Mesendoderm (in vitro differentiated cells): ENCODE data around the gene ZNF540. TPM values are rescaled to one million over a fixed set of nuclear protein-coding genes. Genes with fewer than 3 reads are reported as not detected.
A peak's percentile ranks its signal among the peaks of the same experiment; 100 is the strongest.

Source experiments
- DNase-seq: peaks from one replicate; pipeline ENCODE4 v3.0.0; 2013
- H2AK5ac ChIP-seq: 2 replicates; pipeline ENCODE4 v1.6.1; 2013; ENCODE audit warnings: low read length, inconsistent platforms
- H2BK120ac ChIP-seq: 2 replicates; pipeline ENCODE4 v1.6.1; 2013; ENCODE audit warnings: low read depth, mild to moderate bottlenecking, low read length, moderate library complexity, mixed read lengths
- H2BK15ac ChIP-seq: replicated peaks from 2 replicates; pipeline ENCODE4 v1.6.1; 2013; ENCODE audit warnings: low read depth, mild to moderate bottlenecking, moderate library complexity
- H2BK5ac ChIP-seq: 2 replicates; pipeline ENCODE4 v1.6.1; 2013; ENCODE audit warnings: low read length, inconsistent platforms
- H3K18ac ChIP-seq: 2 replicates; pipeline ENCODE4 v1.6.1; 2013; ENCODE audit warnings: mild to moderate bottlenecking, low read length, mixed read lengths
- H3K23ac ChIP-seq: one replicate; pipeline ENCODE4 v1.6.1; 2013; ENCODE audit warnings: low read length
- H3K27ac ChIP-seq: 2 replicates; pipeline ENCODE4 v1.5.1; 2013; ENCODE audit warnings: low read depth, mild to moderate bottlenecking, inconsistent platforms, low read length, moderate library complexity
- H3K27me3 ChIP-seq: 2 replicates; pipeline ENCODE4 v1.6.1; 2013; ENCODE audit warnings: low read length, control low read depth, mild to moderate bottlenecking, inconsistent platforms; ENCODE audit not compliant: insufficient read depth, poor library complexity
- H3K36me3 ChIP-seq: 2 replicates; pipeline ENCODE4 v1.6.1; 2013; ENCODE audit warnings: low read length, inconsistent platforms; ENCODE audit not compliant: control insufficient read depth, insufficient read depth
- H3K4ac ChIP-seq: one replicate; pipeline ENCODE4 v1.6.1; 2013; ENCODE audit warnings: low read depth, mild to moderate bottlenecking, low read length, moderate library complexity
- H3K4me1 ChIP-seq: 2 replicates; pipeline ENCODE4 v1.6.1; 2013; ENCODE audit warnings: low read depth, low read length, inconsistent platforms; ENCODE audit not compliant: control insufficient read depth
- H3K4me2 ChIP-seq: 2 replicates; pipeline ENCODE4 v1.6.1; 2013; ENCODE audit warnings: low read length
- H3K4me3 ChIP-seq: 2 replicates; pipeline ENCODE4 v1.5.1; 2013; ENCODE audit warnings: mild to moderate bottlenecking, low read length
- H3K56ac ChIP-seq: one replicate; pipeline ENCODE4 v1.6.1; 2013; ENCODE audit warnings: low read length
- H3K79me1 ChIP-seq: 2 replicates; pipeline ENCODE4 v1.6.1; 2013; ENCODE audit warnings: low read length, inconsistent platforms
- H3K79me2 ChIP-seq: 2 replicates; pipeline ENCODE4 v1.6.1; 2013; ENCODE audit warnings: mild to moderate bottlenecking, low read length; ENCODE audit not compliant: control insufficient read depth, insufficient read depth
- H3K9ac ChIP-seq: 2 replicates; pipeline ENCODE4 v1.6.1; 2013; ENCODE audit warnings: low read length, inconsistent platforms
- H4K5ac ChIP-seq: one replicate; pipeline ENCODE4 v1.6.1; 2013; ENCODE audit warnings: low read length
- H4K8ac ChIP-seq: one replicate; pipeline ENCODE4 v1.6.1; 2013; ENCODE audit warnings: low read depth, mild to moderate bottlenecking, control low read depth, low read length, moderate library complexity
- WGBS: extraction: QIAGEN DNeasy Blood & Tissue Kit; methylation state at CpG from one replicate; pipeline ENCODE4 v1.1.7; 2013; ENCODE audit warnings: low lambda C conversion rate, missing lambda C conversion rate; ENCODE audit not compliant: insufficient coverage; ENCODE audit errors: extremely low coverage; 5-methylcytosine and 5-hydroxymethylcytosine counted together
- polyA plus RNA-seq, 2 experiments: library from polyadenylated mRNA; stranded (reverse); fragments of 200-250 nt; gene quantifications; one replicate each; pipeline ENCODE4 v1.2.3, GENCODE V29; 2013

ZNF540 gene
- 0.11 TPM for polyA plus RNA-seq (2013, experiment 1 of 2)
- polyA plus RNA-seq (2013, experiment 2 of 2): 0.08 TPM

DNA sequence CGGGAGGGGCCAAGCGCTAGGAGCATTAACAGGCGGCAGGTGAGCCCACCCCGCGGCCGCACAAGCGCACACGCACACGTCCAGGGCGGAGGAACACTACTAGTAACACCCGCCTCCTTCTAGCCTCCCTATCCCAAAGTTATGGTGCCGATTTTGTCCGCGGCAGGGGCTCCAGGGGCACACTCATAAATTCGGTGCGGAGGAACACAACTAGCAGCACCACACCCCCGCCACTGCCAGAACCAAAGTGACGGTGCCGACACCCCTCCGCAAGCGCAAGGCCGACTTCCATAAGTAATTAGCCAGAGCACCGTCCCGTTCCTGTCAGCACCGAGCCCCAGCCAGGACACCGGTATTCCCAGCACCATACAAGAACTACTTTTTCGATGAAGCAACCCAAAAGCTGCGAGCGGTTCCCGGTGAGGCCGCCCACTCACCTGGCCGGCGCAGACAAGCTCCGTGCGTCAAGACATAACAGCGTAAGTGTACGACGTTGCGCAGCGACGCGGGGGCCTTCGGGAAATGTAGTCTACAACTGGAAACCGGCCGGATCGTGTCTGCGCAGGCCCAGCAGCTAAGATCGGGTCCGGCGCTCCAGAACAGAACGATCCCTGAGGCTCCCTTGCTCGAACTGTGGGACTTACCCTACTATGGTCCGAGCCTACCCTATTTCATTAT lies at the start of gene ZNF540, which contains the start of gene ZNF571:
ZNF540 (plus strand) TSS at position 573 of the 678 bp plus-strand sequence. CDS start 3,572 bp downstream, outside the sequence.
ZNF571 (minus strand) TSS at position 489 of the 678 bp plus-strand sequence. CDS start 8,116 bp downstream, outside the sequence.
- Histone ChIP-seq H2BK120ac (no peak within 1 kb of the TSS), H3K27ac (peak within 1 kb of the TSS; percentile 69), H3K27me3 (no peaks in the 10 kb centered on the region), H3K18ac (peak within 1 kb of the TSS; percentile 55), H4K5ac (no peak within 1 kb of the TSS), H3K79me2 (no peaks in the 10 kb centered on the region), H4K8ac (no peak within 1 kb of the TSS), H3K4ac (no peak within 1 kb of the TSS), H3K4me2 (peak within 1 kb of the TSS; percentile 45), H2AK5ac (no peak within 1 kb of the TSS), H3K56ac (peak within 1 kb of the TSS; percentile 96), H3K23ac (peak within 1 kb of the TSS; percentile 80), H3K79me1 (peaks cover 2% of the 10 kb centered on the region), H3K4me1 (no peaks in the 10 kb centered on the region), H3K36me3 (no peaks in the 10 kb centered on the region), H2BK5ac (peak within 1 kb of the TSS; percentile 3), H2BK15ac (no peak within 1 kb of the TSS), H3K4me3 (peak within 1 kb of the TSS; percentile 53), H3K9ac (peak within 1 kb of the TSS; percentile 74)
- peak; percentile 99 for DNase-seq
- no CpG with 5 or more reads among the region's 53 CpGs for WGBS

DNA sequence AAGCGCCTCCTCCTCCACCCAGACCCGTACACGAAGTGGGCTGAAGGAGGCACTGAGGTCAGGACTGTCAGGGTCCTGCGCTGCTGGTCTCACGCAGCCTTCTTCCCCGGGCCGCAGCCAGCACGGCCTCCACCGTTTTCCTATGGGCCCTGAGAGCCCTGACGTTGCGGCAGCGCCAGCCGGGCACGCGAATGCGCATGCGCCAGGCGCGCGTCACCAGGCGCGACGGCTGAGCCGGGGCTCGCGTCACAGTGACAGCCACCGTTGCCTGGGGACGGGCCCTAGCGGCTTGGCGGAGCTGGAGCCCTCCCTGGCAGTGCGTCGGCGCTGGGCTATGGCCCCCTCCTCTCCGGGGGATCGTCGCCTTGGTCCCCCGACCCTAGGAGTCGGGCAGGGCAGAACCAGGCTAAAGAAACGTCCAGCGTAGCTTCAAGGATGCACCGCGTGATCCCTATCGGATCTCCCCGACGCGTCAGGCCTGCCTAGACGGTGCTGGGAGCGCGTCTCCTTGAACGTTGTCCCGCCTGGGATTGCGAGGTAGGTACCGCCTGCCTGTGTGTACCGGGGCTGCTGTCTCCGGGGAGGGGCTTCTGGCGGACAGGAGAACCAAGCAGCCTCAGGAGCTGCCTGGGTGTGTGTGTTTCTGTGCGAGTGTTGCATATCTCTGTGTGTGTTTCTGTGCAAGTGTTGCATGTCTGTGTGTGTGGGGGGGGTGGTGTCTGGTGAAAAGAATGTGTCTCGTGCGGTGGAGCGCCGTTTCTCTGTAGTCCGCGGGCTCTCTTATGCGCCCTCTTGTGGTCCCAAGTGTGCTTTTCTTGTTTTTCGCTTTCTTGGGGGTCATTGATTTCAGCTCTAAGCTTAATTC lies 43.3 kb upstream of the ZNF540 start:
- H3K23ac ChIP-seq: no peak overlapping the region
- no peak overlapping the region for H2BK120ac ChIP-seq
- H3K4me3 ChIP-seq: no peak overlapping the region
- H3K4me2 ChIP-seq: no peak overlapping the region
- no peaks in the 10 kb centered on the region for H3K79me2 ChIP-seq
- H3K18ac ChIP-seq: no peak overlapping the region
- no peak overlapping the region for H2BK5ac ChIP-seq
- no peaks in the 10 kb centered on the region for H3K36me3 ChIP-seq
- H2AK5ac ChIP-seq: no peak overlapping the region
- no peak overlapping the region for H3K27ac ChIP-seq
- no peaks in the 10 kb centered on the region for H3K27me3 ChIP-seq
- H3K4me1 ChIP-seq: no peaks in the 10 kb centered on the region
- H2BK15ac ChIP-seq: no peak overlapping the region
- WGBS: no CpG with 5 or more reads among the region's 65 CpGs
- H3K56ac ChIP-seq: no peak overlapping the region
- no peak overlapping the region for H4K5ac ChIP-seq
- H4K8ac ChIP-seq: no peak overlapping the region
- peak; percentile 62 for DNase-seq
- H3K79me1 ChIP-seq: no peaks in the 10 kb centered on the region
- H3K4ac ChIP-seq: no peak overlapping the region
- no peak overlapping the region for H3K9ac ChIP-seq

DNA sequence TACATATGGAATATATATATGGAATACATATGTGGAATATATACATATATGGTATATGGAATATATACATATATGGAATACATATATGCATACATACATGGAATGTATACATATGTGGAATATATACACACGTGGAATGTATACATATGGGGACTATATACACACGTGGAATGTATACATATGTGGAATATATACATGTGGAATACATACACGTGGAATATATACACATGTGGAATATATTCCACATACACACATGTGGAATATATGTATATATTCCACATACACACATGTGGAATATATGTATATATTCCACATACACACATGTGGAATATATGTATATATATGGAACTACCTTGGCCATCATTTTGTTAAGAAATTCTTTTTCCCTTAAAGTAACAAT lies 31.2 kb upstream of the ZNF540 start:
- H2BK5ac ChIP-seq: no peak overlapping the region
- H3K4me1 ChIP-seq: no peaks in the 10 kb centered on the region
- WGBS: no CpG with 5 or more reads among the region's 3 CpGs
- no peak overlapping the region for H2BK15ac ChIP-seq
- H3K23ac ChIP-seq: no peak overlapping the region
- H4K5ac ChIP-seq: no peak overlapping the region
- no peak overlapping the region for H2BK120ac ChIP-seq
- no peaks in the 10 kb centered on the region for H3K36me3 ChIP-seq
- no peak overlapping the region for H3K9ac ChIP-seq
- H4K8ac ChIP-seq: no peak overlapping the region
- no peak overlapping the region for H3K27ac ChIP-seq
- no peak overlapping the region for H3K4ac ChIP-seq
- no peak for DNase-seq
- no peak overlapping the region for H3K4me3 ChIP-seq
- no peak overlapping the region for H3K18ac ChIP-seq
- no peak overlapping the region for H2AK5ac ChIP-seq
- H3K56ac ChIP-seq: no peak overlapping the region
- no peaks in the 10 kb centered on the region for H3K79me1 ChIP-seq
- H3K27me3 ChIP-seq: no peaks in the 10 kb centered on the region
- H3K4me2 ChIP-seq: no peak overlapping the region
- H3K79me2 ChIP-seq: no peaks in the 10 kb centered on the region

GRCh38 chr19:37564624-37565369 lies 29.9 kb upstream of the ZNF540 start:
- H3K4me3 ChIP-seq: peak overlapping the region; percentile 11
- no peak overlapping the region for H2AK5ac ChIP-seq
- no CpG with 5 or more reads among the region's 7 CpGs for WGBS
- H3K18ac ChIP-seq: no peak overlapping the region
- H3K27ac ChIP-seq: no peak overlapping the region
- H3K9ac ChIP-seq: no peak overlapping the region
- H3K79me2 ChIP-seq: no peaks in the 10 kb centered on the region
- no peak overlapping the region for H4K8ac ChIP-seq
- no peak overlapping the region for H2BK120ac ChIP-seq
- no peaks in the 10 kb centered on the region for H3K79me1 ChIP-seq
- no peak overlapping the region for H2BK15ac ChIP-seq
- no peaks in the 10 kb centered on the region for H3K36me3 ChIP-seq
- no peak overlapping the region for H3K56ac ChIP-seq
- H3K4me1 ChIP-seq: no peaks in the 10 kb centered on the region
- DNase-seq: peak; percentile 19
- no peak overlapping the region for H4K5ac ChIP-seq
- H3K4ac ChIP-seq: no peak overlapping the region
- H2BK5ac ChIP-seq: no peak overlapping the region
- H3K27me3 ChIP-seq: no peaks in the 10 kb centered on the region
- H3K23ac ChIP-seq: no peak overlapping the region
- no peak overlapping the region for H3K4me2 ChIP-seq

DNA sequence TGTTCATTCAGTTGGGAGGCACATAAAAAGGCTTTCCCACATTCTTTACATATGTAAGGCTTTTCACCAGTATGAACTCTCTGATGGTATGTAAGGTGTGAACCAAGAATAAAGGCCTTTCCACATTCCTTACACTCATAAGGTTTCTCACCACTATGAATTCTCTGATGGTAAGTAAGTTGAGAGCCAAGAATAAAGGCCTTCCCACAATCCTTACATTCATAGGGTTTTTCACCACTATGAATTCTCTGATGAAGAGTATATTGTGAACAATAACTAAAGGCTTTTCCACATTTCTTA lies 29.4 kb upstream of the ZNF540 start:
- Histone ChIP-seq H3K23ac (no peak overlapping the region), H2AK5ac (no peak overlapping the region), H3K4ac (no peak overlapping the region), H3K4me3 (peak overlapping the region; percentile 11), H2BK120ac (no peak overlapping the region), H3K36me3 (no peaks in the 10 kb centered on the region), H2BK15ac (no peak overlapping the region), H4K5ac (no peak overlapping the region), H3K4me2 (no peak overlapping the region), H3K56ac (no peak overlapping the region), H3K27me3 (no peaks in the 10 kb centered on the region), H2BK5ac (no peak overlapping the region), H3K79me2 (no peaks in the 10 kb centered on the region), H3K18ac (no peak overlapping the region), H3K27ac (no peak overlapping the region), H3K4me1 (no peaks in the 10 kb centered on the region), H3K79me1 (no peaks in the 10 kb centered on the region), H4K8ac (no peak overlapping the region), H3K9ac (no peak overlapping the region)
- peak; percentile 23 for DNase-seq
